Measurements from ENCODE around the gene HUNK. TPM values are rescaled to one million over a fixed set of nuclear protein-coding genes. Genes with fewer than 3 reads are reported as not detected.

HUNK gene
- total RNA-seq, 1 experiment from 2014 or later: not detected

- BruUV-seq (replicated peaks): no TSS peak
- H3K4me1 Mint-ChIP-seq (ENCODE audit: insufficient read depth, unreplicated experiment): no peaks in the 10 kb centered on the region
- intact Hi-C loops (cut with micrococcal nuclease): no loop called here
- H3K27ac Mint-ChIP-seq (ENCODE audit: low read depth, unreplicated experiment): no peak overlapping the region
- ChIA-PET CTCF (interaction anchor here (1.0 kb wide), 1 partner anchor 19 kb away, joined by 5 read pairs; no protein-coding TSS in a partner anchor), POLR2A (no interaction called here)
- DNase-seq (ENCODE audit: unreplicated experiment): no peak
- H3K9me3 Mint-ChIP-seq (ENCODE audit: unreplicated experiment): no peaks in the 10 kb centered on the region
- H3K4me3 Mint-ChIP-seq (ENCODE audit: unreplicated experiment): no peak overlapping the region
- H3K27me3 Mint-ChIP-seq (ENCODE audit: insufficient read depth, unreplicated experiment): peaks cover 49% of the 10 kb centered on the region
- TF ChIP-seq, protein P1, sequence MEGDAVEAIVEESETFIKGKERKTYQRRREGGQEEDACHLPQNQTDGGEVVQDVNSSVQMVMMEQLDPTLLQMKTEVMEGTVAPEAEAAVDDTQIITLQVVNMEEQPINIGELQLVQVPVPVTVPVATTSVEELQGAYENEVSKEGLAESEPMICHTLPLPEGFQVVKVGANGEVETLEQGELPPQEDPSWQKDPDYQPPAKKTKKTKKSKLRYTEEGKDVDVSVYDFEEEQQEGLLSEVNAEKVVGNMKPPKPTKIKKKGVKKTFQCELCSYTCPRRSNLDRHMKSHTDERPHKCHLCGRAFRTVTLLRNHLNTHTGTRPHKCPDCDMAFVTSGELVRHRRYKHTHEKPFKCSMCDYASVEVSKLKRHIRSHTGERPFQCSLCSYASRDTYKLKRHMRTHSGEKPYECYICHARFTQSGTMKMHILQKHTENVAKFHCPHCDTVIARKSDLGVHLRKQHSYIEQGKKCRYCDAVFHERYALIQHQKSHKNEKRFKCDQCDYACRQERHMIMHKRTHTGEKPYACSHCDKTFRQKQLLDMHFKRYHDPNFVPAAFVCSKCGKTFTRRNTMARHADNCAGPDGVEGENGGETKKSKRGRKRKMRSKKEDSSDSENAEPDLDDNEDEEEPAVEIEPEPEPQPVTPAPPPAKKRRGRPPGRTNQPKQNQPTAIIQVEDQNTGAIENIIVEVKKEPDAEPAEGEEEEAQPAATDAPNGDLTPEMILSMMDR (IDR thresholded peaks at IDR 0.05; ENCODE audit: unreplicated experiment): no peak
- no peaks in the 10 kb centered on the region for H3K36me3 Mint-ChIP-seq (ENCODE audit: insufficient read depth, unreplicated experiment)
Measured at GRCh38 chr21:31846690-31847089, 26.1 kb upstream of the HUNK start.

DNA sequence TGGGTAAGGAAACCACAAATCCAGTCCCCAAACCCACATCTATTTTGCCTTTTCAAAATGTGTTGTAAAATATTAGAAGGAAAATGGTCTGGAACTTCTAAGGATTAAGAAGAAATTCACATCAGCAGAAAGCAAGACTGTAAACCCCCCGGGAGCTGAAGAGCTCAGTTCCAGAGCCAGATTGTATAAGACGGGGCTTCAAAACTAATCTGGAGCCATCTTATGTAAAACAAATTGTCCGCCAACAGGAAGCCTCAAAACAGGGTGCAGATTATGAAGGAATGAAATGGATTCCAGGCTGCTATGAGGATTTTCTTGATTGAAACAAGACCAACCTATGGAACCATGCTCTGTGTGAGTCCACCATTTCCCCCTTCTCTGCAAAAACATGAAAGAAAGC, 25.1 kb upstream of the HUNK start:
- Mint-ChIP-seq H3K36me3 (ENCODE audit: insufficient read depth, unreplicated experiment) (no peaks in the 10 kb centered on the region), H3K4me1 (ENCODE audit: insufficient read depth, unreplicated experiment) (no peaks in the 10 kb centered on the region), H3K9me3 (ENCODE audit: unreplicated experiment) (no peaks in the 10 kb centered on the region), H3K27ac (ENCODE audit: low read depth, unreplicated experiment) (no peak overlapping the region), H3K4me3 (ENCODE audit: unreplicated experiment) (no peak overlapping the region), H3K27me3 (ENCODE audit: insufficient read depth, unreplicated experiment) (peaks cover 40% of the 10 kb centered on the region)
- BruUV-seq (replicated peaks): no TSS peak
- DNase-seq (ENCODE audit: unreplicated experiment): no peak
- TF ChIP-seq, protein P1 (IDR thresholded peaks at IDR 0.05; ENCODE audit: unreplicated experiment): no peak
- CTCF ChIA-PET: interaction anchor here (0.6 to 1.8 kb wide), 2 partner anchors 47 to 62 kb away, joined by 3 to 6 read pairs; no protein-coding TSS in a partner anchor
- intact Hi-C loops (cut with micrococcal nuclease): no loop called here
- POLR2A ChIA-PET: interaction anchor here (1.0 kb wide), 2 partner anchors 22 to 62 kb away, joined by 3 read pairs; no protein-coding TSS in a partner anchor

DNA sequence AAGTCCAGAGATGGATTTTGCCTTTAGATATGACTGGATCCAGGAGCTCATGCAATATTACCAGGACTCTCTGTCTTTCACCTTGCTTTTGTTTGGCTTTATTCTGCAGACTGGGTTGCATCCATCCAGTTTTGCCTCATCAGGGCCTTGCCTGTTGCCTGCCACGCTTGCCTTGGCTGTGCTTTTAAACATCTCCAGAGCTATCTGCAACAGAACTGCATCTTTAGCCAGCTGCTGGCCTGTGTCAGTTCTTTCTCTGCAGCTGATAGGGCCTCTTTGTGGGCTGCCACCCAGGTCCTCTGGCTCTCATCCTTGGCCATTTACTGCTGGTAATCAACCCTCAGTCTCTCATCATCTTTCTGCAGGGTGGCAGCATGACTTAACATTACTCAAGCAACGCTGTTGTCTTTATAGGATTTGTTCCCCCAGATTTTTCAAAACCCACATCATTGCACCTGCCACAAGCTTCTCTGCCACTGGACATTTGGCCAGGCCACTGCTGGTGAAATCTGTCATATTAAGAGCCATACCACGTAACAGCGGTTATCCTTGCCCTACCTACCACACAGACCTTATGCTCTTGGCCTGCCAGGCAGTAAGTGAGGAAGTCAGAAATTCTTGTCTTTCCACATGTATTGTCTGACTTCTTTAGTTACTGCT, 24.4 kb upstream of the HUNK start:
- H3K27ac Mint-ChIP-seq (ENCODE audit: low read depth, unreplicated experiment): no peak overlapping the region

DNA sequence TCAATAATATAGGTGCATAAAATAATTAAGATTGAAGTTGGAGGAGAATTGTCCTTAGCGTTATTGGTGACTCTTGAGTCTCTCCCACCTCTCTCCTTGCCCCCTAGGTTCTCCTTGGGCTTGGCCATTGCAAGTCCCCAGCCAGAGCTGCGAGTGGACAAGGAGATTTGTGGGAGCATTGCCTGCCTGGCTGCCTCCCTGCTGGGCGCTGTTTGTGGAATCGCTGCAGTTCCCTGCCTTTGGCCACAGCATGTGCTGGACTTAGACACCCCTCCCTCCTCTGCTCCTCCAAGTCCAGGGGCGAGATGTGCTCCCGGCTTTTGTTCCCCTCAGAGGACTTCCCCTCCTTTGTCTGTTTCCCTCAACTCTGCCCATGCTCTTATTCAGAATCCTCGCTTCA, 21.9 kb upstream of the HUNK start:
- Mint-ChIP-seq H3K9me3 (ENCODE audit: unreplicated experiment) (no peaks in the 10 kb centered on the region), H3K36me3 (ENCODE audit: insufficient read depth, unreplicated experiment) (no peaks in the 10 kb centered on the region), H3K27ac (ENCODE audit: low read depth, unreplicated experiment) (no peak overlapping the region), H3K27me3 (ENCODE audit: insufficient read depth, unreplicated experiment) (peaks cover 12% of the 10 kb centered on the region), H3K4me3 (ENCODE audit: unreplicated experiment) (no peak overlapping the region), H3K4me1 (ENCODE audit: insufficient read depth, unreplicated experiment) (no peaks in the 10 kb centered on the region)
- no peak for DNase-seq (ENCODE audit: unreplicated experiment)
- ChIA-PET CTCF (interaction anchor here (0.6 kb wide), 1 partner anchor 409 kb away, joined by 3 read pairs; no protein-coding TSS in a partner anchor), POLR2A (no interaction called here)
- TF ChIP-seq, protein P1 (IDR thresholded peaks at IDR 0.05; ENCODE audit: unreplicated experiment): no peak
- intact Hi-C loops (cut with micrococcal nuclease): no loop called here
- BruUV-seq (replicated peaks): no TSS peak

More for the DNA sequence above, 24.4 kb upstream of the HUNK start:
- CTCF ChIA-PET: interaction anchor here (0.6 to 1.8 kb wide), 2 partner anchors 48 to 62 kb away, joined by 3 to 6 read pairs; no protein-coding TSS in a partner anchor
- no peaks in the 10 kb centered on the region for H3K9me3 Mint-ChIP-seq (ENCODE audit: unreplicated experiment)
- DNase-seq (ENCODE audit: unreplicated experiment): no peak
- H3K27me3 Mint-ChIP-seq (ENCODE audit: insufficient read depth, unreplicated experiment): peaks cover 33% of the 10 kb centered on the region
- POLR2A ChIA-PET: interaction anchor here (1.0 kb wide), 2 partner anchors 22 to 62 kb away, joined by 3 read pairs; no protein-coding TSS in a partner anchor
- no peaks in the 10 kb centered on the region for H3K36me3 Mint-ChIP-seq (ENCODE audit: insufficient read depth, unreplicated experiment)
- H3K4me3 Mint-ChIP-seq (ENCODE audit: unreplicated experiment): no peak overlapping the region
- TF ChIP-seq, protein P1 (IDR thresholded peaks at IDR 0.05; ENCODE audit: unreplicated experiment): no peak
- no peaks in the 10 kb centered on the region for H3K4me1 Mint-ChIP-seq (ENCODE audit: insufficient read depth, unreplicated experiment)
- intact Hi-C loops (cut with micrococcal nuclease): no loop called here
- BruUV-seq (replicated peaks): no TSS peak
